IMR-90 (cell line): ENCODE results near the gene FAM184A. TPM values are rescaled to one million over a fixed set of nuclear protein-coding genes. Genes with fewer than 3 reads are reported as not detected.

ENCODE experiments used
- ATAC-seq: fragments of 200-7000 bp; cut with Tn5 transposase; 2 replicates; pipeline ENCODE4 v1.9.1; 2020; ENCODE audit warnings: low read depth, mild to moderate bottlenecking, moderate library complexity
- BruUV-seq: library from RNA; stranded (reverse); fragments of 400-500 nt; replicated peaks from 2 replicates; lab custom pipeline; 2021; lab: Mats Ljungman, UMichigan
- CTCF ChIA-PET: fragments of 300-600 bp; formaldehyde crosslinking; extraction: SDS; loops from one replicate; lab custom pipeline; 2021; ENCODE audit warnings: antibody characterized with exemption; lab: Yijun Ruan, JAX
- POLR2A ChIA-PET: fragments of 300-600 bp; sonication (Branson Sonifier 250); formaldehyde crosslinking; loops from one replicate; lab custom pipeline; 2022; ENCODE audit warnings: antibody characterized with exemption; ENCODE audit not compliant: unreplicated experiment; lab: Charles Lee
- DNase-seq: peaks from one replicate; pipeline ENCODE4 v3.0.0; 2013
- H2AFZ ChIP-seq: replicated peaks from 2 replicates; pipeline ENCODE3; 2013; ENCODE audit warnings: low read length, mild to moderate bottlenecking; ENCODE audit not compliant: poor library complexity
- H2AK5ac ChIP-seq: 2 replicates; pipeline ENCODE4 v1.6.1; 2013; ENCODE audit warnings: low read depth, low read length, inconsistent platforms
- H2AK9ac ChIP-seq: replicated peaks from 2 replicates; pipeline ENCODE3; 2013; ENCODE audit warnings: mild to moderate bottlenecking, low read depth, low read length, moderate library complexity; ENCODE audit not compliant: poor library complexity
- H2BK120ac ChIP-seq: 2 replicates; pipeline ENCODE4 v1.6.1; 2013; ENCODE audit warnings: low read depth, low read length, inconsistent platforms
- H2BK15ac ChIP-seq: 3 replicates; pipeline ENCODE4 v1.6.1; 2013; ENCODE audit warnings: low read depth, low read length, inconsistent platforms
- H2BK20ac ChIP-seq: 2 replicates; pipeline ENCODE4 v1.6.1; 2013; ENCODE audit warnings: low read depth, mild to moderate bottlenecking, inconsistent platforms, low read length, moderate library complexity
- H2BK5ac ChIP-seq: 2 replicates; pipeline ENCODE4 v1.6.1; 2013; ENCODE audit warnings: mild to moderate bottlenecking, low read depth, low read length, inconsistent platforms; ENCODE audit not compliant: poor library complexity, severe bottlenecking
- H3K14ac ChIP-seq: replicated peaks from 2 replicates; pipeline ENCODE4 v1.6.1; 2013; ENCODE audit warnings: low read depth, low read length, inconsistent platforms
- H3K18ac ChIP-seq: 2 replicates; pipeline ENCODE4 v1.6.1; 2013; ENCODE audit warnings: low read depth, low read length, control low read depth
- H3K23ac ChIP-seq: 2 replicates; pipeline ENCODE4 v1.6.1; 2013; ENCODE audit warnings: low read depth, low read length, inconsistent platforms
- H3K27ac ChIP-seq: 2 replicates; pipeline ENCODE4 v1.5.1; 2013; ENCODE audit warnings: mild to moderate bottlenecking, control low read depth, low read length; ENCODE audit not compliant: insufficient read depth
- H3K27me3 ChIP-seq: 2 replicates; pipeline ENCODE4 v1.6.1; 2013; ENCODE audit warnings: low read length; ENCODE audit not compliant: control insufficient read depth, insufficient read depth
- H3K36me3 ChIP-seq: 2 replicates; pipeline ENCODE4 v1.6.1; 2013; ENCODE audit warnings: low read length, mixed read lengths; ENCODE audit not compliant: control insufficient read depth, insufficient read depth
- H3K4ac ChIP-seq: 2 replicates; pipeline ENCODE4 v1.6.1; 2013; ENCODE audit warnings: low read depth, low read length, inconsistent platforms
- H3K4me1 ChIP-seq: 2 replicates; pipeline ENCODE4 v1.6.1; 2013; ENCODE audit warnings: low read length, mixed read lengths; ENCODE audit not compliant: control insufficient read depth, insufficient read depth
- H3K4me2 ChIP-seq: 2 replicates; pipeline ENCODE4 v1.6.1; 2013; ENCODE audit warnings: low read depth, mild to moderate bottlenecking, control low read depth, low read length, moderate library complexity
- H3K4me3 ChIP-seq: 2 replicates; pipeline ENCODE4 v1.5.1; 2013; ENCODE audit warnings: low read depth, mild to moderate bottlenecking, control low read depth, low read length, moderate library complexity; ENCODE audit not compliant: insufficient read depth
- H3K56ac ChIP-seq: 2 replicates; pipeline ENCODE4 v1.6.1; 2013; ENCODE audit warnings: low read length, inconsistent platforms; ENCODE audit not compliant: insufficient read depth; ENCODE audit errors: extremely low read depth
- H3K79me1 ChIP-seq, 2 experiments: 2 replicates each; pipeline ENCODE4 v1.6.1; 2013; ENCODE audit warnings: low read length in 2 of 2, inconsistent platforms in 1 of 2, low read depth in 1 of 2
- H3K9ac ChIP-seq: 2 replicates; pipeline ENCODE4 v1.6.1; 2013; ENCODE audit warnings: low read depth, low read length, control low read depth
- H3K9me1 ChIP-seq: 2 replicates; pipeline ENCODE4 v1.6.1; 2013; ENCODE audit warnings: low read length, inconsistent platforms; ENCODE audit not compliant: insufficient read depth
- H3K9me3 ChIP-seq: 2 replicates; pipeline ENCODE4 v1.6.1; 2013; ENCODE audit warnings: low read length; ENCODE audit not compliant: control insufficient read depth, insufficient read depth
- H4K20me1 ChIP-seq: 2 replicates; pipeline ENCODE4 v1.6.1; 2013; ENCODE audit warnings: low read length, inconsistent platforms; ENCODE audit not compliant: insufficient read depth
- H4K5ac ChIP-seq: 2 replicates; pipeline ENCODE4 v1.6.1; 2013; ENCODE audit warnings: mild to moderate bottlenecking, low read depth, low read length, control low read depth
- H4K8ac ChIP-seq, 2 experiments: 2 replicates each; pipeline ENCODE4 v1.6.1; 2013; ENCODE audit warnings: low read depth in 2 of 2, low read length in 2 of 2, control low read depth in 1 of 2, inconsistent platforms in 1 of 2
- H4K91ac ChIP-seq: 2 replicates; pipeline ENCODE4 v1.6.1; 2013; ENCODE audit warnings: low read depth, low read length, inconsistent platforms; ENCODE audit not compliant: insufficient read depth
- CHD1 ChIP-seq: IDR thresholded peaks from 2 replicates; pipeline ENCODE4 v1.6.1; 2012; ENCODE audit warnings: low read depth, low read length, improper control_type of control experiment
- FOS ChIP-seq: fragments of 150-350 bp; IDR thresholded peaks from 2 replicates; pipeline ENCODE4 v1.6.1; 2016; ENCODE audit warnings: low read depth, low read length
- MXI1 ChIP-seq: IDR thresholded peaks from 2 replicates; pipeline ENCODE4 v1.6.1; 2012; ENCODE audit warnings: low read depth, mild to moderate bottlenecking, low read length, moderate library complexity, borderline replicate concordance
- NFE2L2 ChIP-seq: fragments of 150-350 bp; IDR thresholded peaks from 2 replicates; pipeline ENCODE4 v1.6.1; 2016; ENCODE audit warnings: low read depth, mild to moderate bottlenecking, low read length
- POLR2A ChIP-seq: IDR thresholded peaks from 2 replicates; pipeline ENCODE4 v1.6.1; 2012; ENCODE audit warnings: mild to moderate bottlenecking, low read depth, low read length
- RAD21 ChIP-seq: IDR thresholded peaks from 2 replicates; pipeline ENCODE4 v1.6.1; 2012; ENCODE audit warnings: low read length, improper control_type of control experiment
- RCOR1 ChIP-seq: IDR thresholded peaks from 2 replicates; pipeline ENCODE4 v1.6.1; 2012; ENCODE audit warnings: mild to moderate bottlenecking, low read length, improper control_type of control experiment; ENCODE audit not compliant: insufficient replicate concordance
- RFX5 ChIP-seq: IDR thresholded peaks from 2 replicates; pipeline ENCODE4 v1.8.0; 2012; ENCODE audit warnings: low read depth, mild to moderate bottlenecking, low read length, moderate library complexity
- WGBS, 2 experiments: methylation state at CpG; one replicate each; pipeline versions ENCODE4 v1.1.5 to v1.1.7; 2013; ENCODE audit warnings: missing lambda C conversion rate in 2 of 2; ENCODE audit not compliant: insufficient read length in 1 of 2; ENCODE audit errors: extremely low coverage in 2 of 2; 5-methylcytosine and 5-hydroxymethylcytosine counted together
- dilution Hi-C: fragments of 300-500 bp; cut with HindIII; formaldehyde crosslinking; loops from one replicate; pipeline ENCODE4 v1.14.3; 2018; ENCODE audit warnings: low sequenced_read_pairs; ENCODE audit not compliant: unreplicated experiment
- in situ Hi-C: fragments of 300-500 bp; cut with MboI; formaldehyde crosslinking; loops from 3 replicates; pipeline ENCODE4 v1.14.3; 2019; ENCODE audit warnings: low sequenced_read_pairs, inconsistent platforms, mixed read lengths
- intact Hi-C: fragments of 100-400 bp; cut with micrococcal nuclease; formaldehyde crosslinking; loops from 2 replicates; pipeline ENCODE4 v1.10.0; 2022
- polyA plus RNA-seq, 3 experiments: library from polyadenylated mRNA; depleted of rRNA; stranded (reverse); fragments of >200 nt; gene quantifications; 2 replicates each; pipeline ENCODE4 v1.2.3, GENCODE V29; 2012; ENCODE audit warnings: low replicate concordance in 1 of 3
- total RNA-seq: library from RNA; depleted of rRNA; stranded (reverse); fragments of >200 nt; gene quantifications from 2 replicates; pipeline ENCODE4 v1.2.3, GENCODE V29; 2012
- TF ChIP-seq, protein P1 (sequence below): conservative IDR thresholded peaks from 2 replicates; pipeline ENCODE4 v1.5.1; 2012; ENCODE audit warnings: mild to moderate bottlenecking, low read depth, low read length, improper control_type of control experiment

FAM184A gene
- total and polyA plus RNA-seq, 2 of the 4 experiments (the other 2 are of a cell fraction), result 0.03 TPM; not detected in 1

GRCh38 chr6:119125576-119125975 lies 47.1 kb upstream of the FAM184A start:
- Histone ChIP-seq H3K18ac (no peak overlapping the region), H2BK120ac (no peak overlapping the region), H2BK5ac (no peak overlapping the region), H3K9ac (no peak overlapping the region), H3K4ac (no peak overlapping the region), H3K14ac (no peak overlapping the region), H3K4me1 (0 out of 2 replicates have a peak, but pooled peaks cover 3% of the 10 kb centered on the region), H4K91ac (no peak overlapping the region), H3K9me3 (no peaks in the 10 kb centered on the region; the same call in 1 of the 2 replicates), H3K27ac (no peak overlapping the region), H2AFZ (no peak overlapping the region), H3K23ac (no peak overlapping the region), H3K27me3 (peaks cover 2% of the 10 kb centered on the region; the same call in 1 of the 2 replicates), H2AK5ac (no peak overlapping the region), H2AK9ac (no peak overlapping the region), H3K79me1 (no peaks in the 10 kb centered on the region), H3K36me3 (no peaks in the 10 kb centered on the region), H4K8ac (no peak overlapping the region), H4K5ac (no peak overlapping the region), H3K4me2 (no peak overlapping the region), H2BK15ac (no peak overlapping the region), H4K20me1 (no peaks in the 10 kb centered on the region), H2BK20ac (no peak overlapping the region), H3K56ac (no peak overlapping the region), H3K9me1 (no peaks in the 10 kb centered on the region), H3K4me3 (no peak overlapping the region)
- dilution Hi-C loops, result no loop called here
- CTCF ChIA-PET, result interaction anchor here (1.6 kb wide), 1 partner anchor 15 kb away, joined by 4 read pairs; no protein-coding TSS in a partner anchor
- POLR2A ChIA-PET, result interaction anchor here (0.6 kb wide), 1 partner anchor 23 kb away, joined by 5 read pairs; no protein-coding TSS in a partner anchor
- no peak for ATAC-seq
- no TSS peak for BruUV-seq
- DNase-seq, result no peak
- WGBS, 2 experiments, result no CpG with 5 or more reads among the region's 2 CpGs
- TF ChIP-seq MXI1 (no peak), FOS (no peak), RAD21 (no peak), CHD1 (no peak), NFE2L2 (no peak), POLR2A (no peak), RFX5 (no peak), RCOR1 (no peak)
- TF ChIP-seq, protein P1, sequence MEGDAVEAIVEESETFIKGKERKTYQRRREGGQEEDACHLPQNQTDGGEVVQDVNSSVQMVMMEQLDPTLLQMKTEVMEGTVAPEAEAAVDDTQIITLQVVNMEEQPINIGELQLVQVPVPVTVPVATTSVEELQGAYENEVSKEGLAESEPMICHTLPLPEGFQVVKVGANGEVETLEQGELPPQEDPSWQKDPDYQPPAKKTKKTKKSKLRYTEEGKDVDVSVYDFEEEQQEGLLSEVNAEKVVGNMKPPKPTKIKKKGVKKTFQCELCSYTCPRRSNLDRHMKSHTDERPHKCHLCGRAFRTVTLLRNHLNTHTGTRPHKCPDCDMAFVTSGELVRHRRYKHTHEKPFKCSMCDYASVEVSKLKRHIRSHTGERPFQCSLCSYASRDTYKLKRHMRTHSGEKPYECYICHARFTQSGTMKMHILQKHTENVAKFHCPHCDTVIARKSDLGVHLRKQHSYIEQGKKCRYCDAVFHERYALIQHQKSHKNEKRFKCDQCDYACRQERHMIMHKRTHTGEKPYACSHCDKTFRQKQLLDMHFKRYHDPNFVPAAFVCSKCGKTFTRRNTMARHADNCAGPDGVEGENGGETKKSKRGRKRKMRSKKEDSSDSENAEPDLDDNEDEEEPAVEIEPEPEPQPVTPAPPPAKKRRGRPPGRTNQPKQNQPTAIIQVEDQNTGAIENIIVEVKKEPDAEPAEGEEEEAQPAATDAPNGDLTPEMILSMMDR, result no peak
- intact Hi-C loops, result no loop called here
- in situ Hi-C loops, result no loop called here
